Fibroblast of lung (primary cell): ENCODE data around the gene GJB4. TPM values are rescaled to one million over a fixed set of nuclear protein-coding genes. Genes with fewer than 3 reads are reported as not detected.

ENCODE experiments used
- DNase-seq, 2 donors: peaks; one replicate each; pipeline versions ENCODE4 v3.0.0 to v3.0.0-alpha.2; 2010; ENCODE audit warnings: low read depth in 2 of 2
- H2AFZ ChIP-seq: 2 replicates; pipeline ENCODE4 v1.5.1; 2012; ENCODE audit warnings: low read length, control low read depth, inconsistent platforms
- H3K27ac ChIP-seq: 2 replicates; pipeline ENCODE4 v1.5.1; 2011; ENCODE audit warnings: low read length, control low read depth; ENCODE audit not compliant: insufficient read depth
- H3K27me3 ChIP-seq: 2 replicates; pipeline ENCODE4 v1.5.1; 2011; ENCODE audit warnings: mild to moderate bottlenecking, low read length; ENCODE audit not compliant: control insufficient read depth, insufficient read depth
- H3K36me3 ChIP-seq: 2 replicates; pipeline ENCODE4 v1.5.1; 2011; ENCODE audit warnings: low read length; ENCODE audit not compliant: control insufficient read depth, insufficient read depth
- H3K4me1 ChIP-seq: 2 replicates; pipeline ENCODE4 v1.5.1; 2011; ENCODE audit warnings: low read length; ENCODE audit not compliant: control insufficient read depth, insufficient read depth; ENCODE audit errors: extremely low read depth
- H3K4me2 ChIP-seq: 2 replicates; pipeline ENCODE4 v1.5.1; 2011; ENCODE audit warnings: low read length, control low read depth; ENCODE audit not compliant: insufficient read depth; ENCODE audit errors: extremely low read depth
- H3K4me3 ChIP-seq, 4 experiments: fragments of 200-600 bp in 1 of 4; sonication (generic) in 1 of 4; replicated peaks in 1 of 4; 2 replicates each; pipeline ENCODE4 v1.5.1; 2011 to 2016; ENCODE audit warnings: low read length in 4 of 4, low read depth in 3 of 4, mild to moderate bottlenecking in 3 of 4, control low read depth in 2 of 4, inconsistent platforms in 1 of 4, mixed read lengths in 1 of 4; ENCODE audit not compliant: insufficient read depth in 1 of 4; ENCODE audit errors: control extremely low read depth in 1 of 4
- H3K79me2 ChIP-seq: 2 replicates; pipeline ENCODE4 v1.5.1; 2012; ENCODE audit warnings: mild to moderate bottlenecking, low read length, inconsistent platforms; ENCODE audit not compliant: control insufficient read depth, insufficient read depth
- H3K9ac ChIP-seq: 2 replicates; pipeline ENCODE4 v1.5.1; 2011; ENCODE audit warnings: mild to moderate bottlenecking, low read length, control low read depth; ENCODE audit not compliant: insufficient read depth
- H3K9me3 ChIP-seq: 2 replicates; pipeline ENCODE4 v1.5.1; 2012; ENCODE audit warnings: low read depth, low read length; ENCODE audit not compliant: control insufficient read depth, insufficient read depth
- H4K20me1 ChIP-seq: 2 replicates; pipeline ENCODE4 v1.5.1; 2011; ENCODE audit warnings: low read length; ENCODE audit not compliant: control insufficient read depth, insufficient read depth; ENCODE audit errors: extremely low read depth
- CTCF ChIP-seq, 2 donors: IDR thresholded peaks in 1 of 2; conservative IDR thresholded peaks in 1 of 2; 1 replicate in 1 of 2; 2 replicates in 1 of 2; pipeline ENCODE4 v1.5.1; 2011 to 2012; ENCODE audit warnings: low read length in 2 of 2, control low read depth in 1 of 2, inconsistent platforms in 1 of 2, low read depth in 1 of 2, mild to moderate bottlenecking in 1 of 2
- EZH2 ChIP-seq: IDR thresholded peaks from 2 replicates; pipeline ENCODE4 v1.5.1; 2012; ENCODE audit warnings: low read length, control low read depth, mild to moderate bottlenecking; ENCODE audit errors: missing control alignments
- polyA plus RNA-seq, 2 donors: library from polyadenylated mRNA; depleted of rRNA in 1 of 2; stranded (reverse) in 1 of 2; unstranded in 1 of 2; fragments of >200 nt; gene quantifications; 2 replicates each; pipeline ENCODE4 v1.2.1, GENCODE V29; 2011 to 2012; ENCODE audit warnings: missing spikeins in 1 of 2
- total RNA-seq: library from RNA; depleted of rRNA; stranded (reverse); fragments of >200 nt; gene quantifications from 2 replicates; pipeline ENCODE4 v1.2.1, GENCODE V29; 2014

The GJB4 gene
- total and polyA plus RNA-seq, 2 donors (not counting 1 experiment from before 2014, with no cell fraction given): not detected

GRCh38 chr1:34750610-34751009, 8.9 kb upstream of the GJB4 start:
- Histone ChIP-seq H3K79me2 (no peaks in the 10 kb centered on the region), H3K9ac (no peak overlapping the region), H2AFZ (no peak overlapping the region), H3K27ac (no peak overlapping the region), H3K4me1 (no peaks in the 10 kb centered on the region), H3K36me3 (no peaks in the 10 kb centered on the region), H4K20me1 (no peaks in the 10 kb centered on the region), H3K4me2 (no peak overlapping the region), H3K9me3 (no peaks in the 10 kb centered on the region), H3K27me3 (no peaks in the 10 kb centered on the region), H3K4me3 (no peak overlapping the region)
- peak in 1 of 2 donors; percentile 5 for DNase-seq
- TF ChIP-seq CTCF (conservative IDR thresholded peaks at IDR 0.05 in 1 of 2, IDR thresholded peaks at IDR 0.05 in 1 of 2; ENCODE audit: low read depth in 1 of 2, low read length in 2 of 2) (no peak), EZH2 (no peak)

GRCh38 chr1:34753163-34753562, 6.4 kb upstream of the GJB4 start:
- no peak overlapping the region for H2AFZ ChIP-seq
- H3K4me1 ChIP-seq: no peaks in the 10 kb centered on the region
- no peaks in the 10 kb centered on the region for H3K36me3 ChIP-seq
- no peaks in the 10 kb centered on the region for H3K79me2 ChIP-seq
- H3K9ac ChIP-seq: no peak overlapping the region
- H3K4me3 ChIP-seq: no peak overlapping the region
- no peaks in the 10 kb centered on the region for H3K9me3 ChIP-seq
- H4K20me1 ChIP-seq: no peaks in the 10 kb centered on the region
- no peak for DNase-seq
- TF ChIP-seq EZH2 (no peak), CTCF (conservative IDR thresholded peaks at IDR 0.05 in 1 of 2, IDR thresholded peaks at IDR 0.05 in 1 of 2; ENCODE audit: low read depth in 1 of 2, low read length in 2 of 2) (no peak)
- H3K27me3 ChIP-seq: no peaks in the 10 kb centered on the region
- H3K27ac ChIP-seq: no peak overlapping the region
- no peak overlapping the region for H3K4me2 ChIP-seq

DNA sequence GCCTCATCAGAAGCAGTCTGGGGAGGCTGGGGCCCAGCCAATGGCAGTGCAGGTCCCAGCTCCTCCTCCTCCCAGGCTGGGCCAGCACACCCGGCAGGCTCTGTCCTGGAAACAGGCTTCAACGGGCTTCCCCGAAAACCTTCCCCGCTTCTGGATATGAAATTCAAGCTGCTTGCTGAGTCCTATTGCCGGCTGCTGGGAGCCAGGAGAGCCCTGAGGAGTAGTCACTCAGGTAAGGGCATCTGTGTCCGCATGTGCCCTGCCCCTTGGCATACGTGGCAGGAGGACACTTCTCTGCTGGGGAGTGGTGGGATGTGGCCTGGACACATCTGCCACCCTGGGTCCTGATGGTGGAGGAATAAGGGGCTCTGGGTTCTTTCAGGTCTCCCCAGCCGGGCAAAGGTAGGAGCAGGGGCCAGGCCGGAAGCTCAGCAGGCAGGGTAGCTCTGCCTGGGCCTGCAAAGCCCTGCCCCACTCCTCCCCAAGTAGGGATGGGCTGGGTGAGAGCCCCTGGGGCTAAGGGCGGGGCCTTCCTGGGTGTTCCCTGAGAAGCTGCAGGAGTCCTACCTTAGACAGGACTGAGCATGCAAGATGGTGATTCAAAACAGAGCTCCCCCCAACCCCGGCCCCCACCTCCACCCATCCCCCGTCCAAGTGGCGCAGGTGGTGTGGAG, 4.4 kb upstream of the GJB4 start, which contains the start of gene GJB5:
GJB5 (plus strand) TSS at position 84 of the 674 bp plus-strand sequence. CDS start 2,284 bp downstream, outside the sequence.
- H3K9ac ChIP-seq: no peak within 1 kb of the TSS
- no peak within 1 kb of the TSS for H3K4me2 ChIP-seq
- no peaks in the 10 kb centered on the region for H3K9me3 ChIP-seq
- H3K4me1 ChIP-seq: no peaks in the 10 kb centered on the region
- H3K4me3 ChIP-seq: no peak within 1 kb of the TSS
- no peaks in the 10 kb centered on the region for H3K36me3 ChIP-seq
- no peaks in the 10 kb centered on the region for H3K79me2 ChIP-seq
- no peak within 1 kb of the TSS for H2AFZ ChIP-seq
- DNase-seq: no peak
- H3K27me3 ChIP-seq: no peaks in the 10 kb centered on the region
- H3K27ac ChIP-seq: no peak within 1 kb of the TSS
- no peaks in the 10 kb centered on the region for H4K20me1 ChIP-seq
- TF ChIP-seq CTCF (conservative IDR thresholded peaks at IDR 0.05 in 1 of 2, IDR thresholded peaks at IDR 0.05 in 1 of 2; ENCODE audit: low read depth in 1 of 2, low read length in 2 of 2): no peak
- TF ChIP-seq EZH2: no peak
